Measurements from ENCODE around the gene SVOP.

DNA sequence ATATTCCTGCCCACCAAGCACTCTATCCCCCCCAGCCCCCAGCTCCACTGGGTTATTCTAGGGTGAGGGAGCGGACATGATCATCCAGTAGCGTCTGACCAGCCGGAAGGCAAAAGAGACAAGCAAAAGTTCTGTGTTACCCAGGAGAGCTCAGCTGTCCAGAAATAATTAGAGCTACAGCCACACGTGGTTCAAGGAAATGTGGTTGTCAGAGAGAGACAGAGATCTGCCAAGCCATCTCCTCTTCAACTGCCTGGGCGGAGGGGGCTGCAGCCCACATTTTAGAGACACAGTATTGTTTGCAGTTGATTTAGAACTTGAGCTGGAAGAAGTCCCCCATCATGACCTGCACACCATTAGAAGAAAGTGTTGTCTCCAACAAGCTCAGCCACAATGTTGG is 110.5 kb downstream of the SVOP start:
- TF ChIP-seq TEAD4 (IDR thresholded peaks at IDR 0.05) (no peak), TAF1 (IDR thresholded peaks at IDR 0.05; ENCODE audit: low read depth) (no peak), EP300 (IDR thresholded peaks at IDR 0.05; ENCODE audit: borderline replicate concordance) (no peak), NFIC (IDR thresholded peaks at IDR 0.05) (no peak), YY1 (IDR thresholded peaks at IDR 0.05; ENCODE audit: low read depth) (no peak), FOXM1 (IDR thresholded peaks at IDR 0.05; ENCODE audit: borderline replicate concordance, low read depth) (no peak), RAD21 (IDR thresholded peaks at IDR 0.05; ENCODE audit: low read depth) (no peak), REST (IDR thresholded peaks at IDR 0.05; ENCODE audit: low read depth) (no peak), ZBTB7A (IDR thresholded peaks at IDR 0.05; ENCODE audit: low read depth) (no peak), EGR1 (IDR thresholded peaks at IDR 0.05) (no peak)

Data from Ishikawa (cell line).